ENCODE measurements around the gene SHLD1. TPM values are rescaled to one million over a fixed set of nuclear protein-coding genes. Genes with fewer than 3 reads are reported as not detected.
"Not testable (repeated sequence)": the region's sequence is repeated elsewhere in the genome, so short reads cannot be mapped to it uniquely, and the experiment has no call there.

The SHLD1 gene
- total and polyA plus RNA-seq, 5 donors, result 8.4 to 13.7 (median 12.6) TPM

GRCh38 chr20:5718896-5719595 lies 31.2 kb upstream of the SHLD1 start:
- Histone ChIP-seq H3K4me3 (ENCODE audit: low read length) (no peak overlapping the region), H3K27me3 (ENCODE audit: control insufficient read depth, insufficient read depth) (no peaks in the 10 kb centered on the region), H3K9me3 (ENCODE audit: control insufficient read depth, low read length) (peaks cover 2% of the 10 kb centered on the region), H3K27ac (ENCODE audit: low read length) (peak overlapping the region; percentile 28), H3K4me1 (ENCODE audit: control insufficient read depth, insufficient read depth, low read length) (peaks cover 15% of the 10 kb centered on the region)
- WGBS, result 86% methylated on average over 1 of the region's 1 CpG
- intact Hi-C loops (cut with DNase I), result no loop called here
- ATAC-seq (peak; percentile 45 to 77), DNase-seq (peak in 2 of 3 donors; percentile 40 to 66)

- 53% methylated on average over 6 of the region's 6 CpGs for WGBS
- H3K4me1 ChIP-seq (ENCODE audit: control insufficient read depth, insufficient read depth, low read length), result peaks cover 15% of the 10 kb centered on the region
- ATAC-seq (peak in 1 of 2 donors; percentile 40), DNase-seq (peak in 1 of 3 donors; percentile 37)
- no peaks in the 10 kb centered on the region for H3K27me3 ChIP-seq (ENCODE audit: control insufficient read depth, insufficient read depth)
- H3K4me3 ChIP-seq (ENCODE audit: low read length), result no peak overlapping the region
- intact Hi-C loops (cut with DNase I), result no loop called here
- peaks cover 2% of the 10 kb centered on the region for H3K9me3 ChIP-seq (ENCODE audit: control insufficient read depth, low read length)
- H3K27ac ChIP-seq (ENCODE audit: low read length), result no peak overlapping the region
These were observed 30.3 kb upstream of the SHLD1 start for GRCh38 chr20:5719861-5720403.

- no peaks in the 10 kb centered on the region for H3K27me3 ChIP-seq (ENCODE audit: control insufficient read depth, insufficient read depth)
- no peaks in the 10 kb centered on the region for H3K9me3 ChIP-seq (ENCODE audit: control insufficient read depth, low read length)
- no peak for ATAC-seq
- peaks cover 15% of the 10 kb centered on the region for H3K4me1 ChIP-seq (ENCODE audit: control insufficient read depth, insufficient read depth, low read length)
- intact Hi-C loops (cut with DNase I), result no loop called here
- WGBS, result 57% methylated on average over 5 of the region's 5 CpGs
- DNase-seq, result no peak
- H3K27ac ChIP-seq (ENCODE audit: low read length), result no peak overlapping the region
- no peak overlapping the region for H3K4me3 ChIP-seq (ENCODE audit: low read length)
These were observed 29.5 kb upstream of the SHLD1 start for GRCh38 chr20:5720696-5721095.

GRCh38 chr20:5721356-5721755 lies 28.8 kb upstream of the SHLD1 start:
- intact Hi-C loops (cut with DNase I); ATAC-seq; H3K9me3 ChIP-seq (ENCODE audit: control insufficient read depth, low read length); H3K27ac ChIP-seq (ENCODE audit: low read length); H3K27me3 ChIP-seq (ENCODE audit: control insufficient read depth, insufficient read depth); H3K4me3 ChIP-seq (ENCODE audit: low read length); DNase-seq: not testable (repeated sequence)
- peaks cover 15% of the 10 kb centered on the region for H3K4me1 ChIP-seq (ENCODE audit: control insufficient read depth, insufficient read depth, low read length)
- 98% methylated on average over 6 of the region's 6 CpGs for WGBS

GRCh38 chr20:5722927-5723326 lies 27.3 kb upstream of the SHLD1 start:
- DNase-seq (no peak), ATAC-seq (no peak)
- intact Hi-C loops (cut with DNase I), result no loop called here
- H3K9me3 ChIP-seq (ENCODE audit: control insufficient read depth, low read length), result peaks cover 3% of the 10 kb centered on the region
- H3K27me3 ChIP-seq (ENCODE audit: control insufficient read depth, insufficient read depth), result no peaks in the 10 kb centered on the region
- 84% methylated on average over 9 of the region's 9 CpGs for WGBS
- H3K4me1 ChIP-seq (ENCODE audit: control insufficient read depth, insufficient read depth, low read length), result peaks cover 15% of the 10 kb centered on the region
- no peak overlapping the region for H3K27ac ChIP-seq (ENCODE audit: low read length)
- H3K4me3 ChIP-seq (ENCODE audit: low read length), result no peak overlapping the region

- H3K27me3 ChIP-seq (ENCODE audit: control insufficient read depth, insufficient read depth); H3K4me3 ChIP-seq (ENCODE audit: low read length); ATAC-seq; DNase-seq; intact Hi-C loops (cut with DNase I); H3K4me1 ChIP-seq (ENCODE audit: control insufficient read depth, insufficient read depth, low read length); H3K9me3 ChIP-seq (ENCODE audit: control insufficient read depth, low read length); H3K27ac ChIP-seq (ENCODE audit: low read length): not testable (repeated sequence)
- WGBS, result 95% methylated on average over 3 of the region's 3 CpGs
These were observed 25.1 kb upstream of the SHLD1 start for GRCh38 chr20:5725183-5725463.

- ATAC-seq, result no peak
These were observed 23.1 kb upstream of the SHLD1 start for GRCh38 chr20:5727018-5727515.

GRCh38 chr20:5729348-5729747 lies 20.9 kb upstream of the SHLD1 start:
- Histone ChIP-seq H3K4me3 (ENCODE audit: low read length) (no peak overlapping the region), H3K9me3 (ENCODE audit: control insufficient read depth, low read length) (peaks cover 3% of the 10 kb centered on the region), H3K27me3 (ENCODE audit: control insufficient read depth, insufficient read depth) (no peaks in the 10 kb centered on the region), H3K27ac (ENCODE audit: low read length) (no peak overlapping the region), H3K4me1 (ENCODE audit: control insufficient read depth, insufficient read depth, low read length) (peaks cover 7% of the 10 kb centered on the region)
- DNase-seq, result no peak
- WGBS, result 96% methylated on average over 2 of the region's 2 CpGs
- ATAC-seq, result no peak
- intact Hi-C loops (cut with DNase I), result no loop called here

More at GRCh38 chr20:5727018-5727515, 23.1 kb upstream of the SHLD1 start:
- Histone ChIP-seq H3K27ac (ENCODE audit: low read length) (no peak overlapping the region), H3K4me3 (ENCODE audit: low read length) (no peak overlapping the region), H3K9me3 (ENCODE audit: control insufficient read depth, low read length) (peaks cover 3% of the 10 kb centered on the region), H3K27me3 (ENCODE audit: control insufficient read depth, insufficient read depth) (no peaks in the 10 kb centered on the region), H3K4me1 (ENCODE audit: control insufficient read depth, insufficient read depth, low read length) (peaks cover 5% of the 10 kb centered on the region)
- intact Hi-C loops (cut with DNase I), result no loop called here
- 76% methylated on average over 5 of the region's 5 CpGs for WGBS
- no peak for DNase-seq

GRCh38 chr20:5730131-5730530 lies 20.1 kb upstream of the SHLD1 start:
- H3K4me3 ChIP-seq (ENCODE audit: low read length), result no peak overlapping the region
- no peaks in the 10 kb centered on the region for H3K27me3 ChIP-seq (ENCODE audit: control insufficient read depth, insufficient read depth)
- ATAC-seq, result no peak
- DNase-seq, result no peak
- intact Hi-C loops (cut with DNase I), result no loop called here
- peaks cover 7% of the 10 kb centered on the region for H3K4me1 ChIP-seq (ENCODE audit: control insufficient read depth, insufficient read depth, low read length)
- 96% methylated on average over 2 of the region's 2 CpGs for whole genome bisulfite sequencing
- H3K9me3 ChIP-seq (ENCODE audit: control insufficient read depth, low read length), result peaks cover 3% of the 10 kb centered on the region
- no peak overlapping the region for H3K27ac ChIP-seq (ENCODE audit: low read length)

- peak; percentile 77 to 86 for ATAC-seq
- intact Hi-C loops (cut with DNase I), result no loop called here
- 58% methylated on average over 6 of the region's 6 CpGs for WGBS
These were observed 18.3 kb upstream of the SHLD1 start for GRCh38 chr20:5731753-5732366.

GRCh38 chr20:5734602-5735001 lies 15.6 kb upstream of the SHLD1 start:
- 45% methylated on average over 1 of the region's 1 CpG for WGBS
- peaks cover 12% of the 10 kb centered on the region for H3K4me1 ChIP-seq (ENCODE audit: control insufficient read depth, insufficient read depth, low read length)
- no peaks in the 10 kb centered on the region for H3K9me3 ChIP-seq (ENCODE audit: control insufficient read depth, low read length)
- ATAC-seq (no peak), DNase-seq (no peak)
- no peak overlapping the region for H3K4me3 ChIP-seq (ENCODE audit: low read length)
- no peak overlapping the region for H3K27ac ChIP-seq (ENCODE audit: low read length)
- H3K27me3 ChIP-seq (ENCODE audit: control insufficient read depth, insufficient read depth), result no peaks in the 10 kb centered on the region
- intact Hi-C loops (cut with DNase I), result no loop called here

More at GRCh38 chr20:5731753-5732366, 18.3 kb upstream of the SHLD1 start:
- peaks cover 8% of the 10 kb centered on the region for H3K4me1 ChIP-seq (ENCODE audit: control insufficient read depth, insufficient read depth, low read length)
- H3K27me3 ChIP-seq (ENCODE audit: control insufficient read depth, insufficient read depth), result no peaks in the 10 kb centered on the region
- H3K4me3 ChIP-seq (ENCODE audit: low read length), result no peak overlapping the region
- DNase-seq, result peak in 1 of 3 donors; percentile 57
- peak overlapping the region; percentile 61 for H3K27ac ChIP-seq (ENCODE audit: low read length)
- H3K9me3 ChIP-seq (ENCODE audit: control insufficient read depth, low read length), result peaks cover 3% of the 10 kb centered on the region

Measured in right cardiac atrium (tissue), 5 donors.